GM21528 (cell line): ENCODE measurements around the gene LRRC4B.

Source experiments
- ATAC-seq: cut with Tn5 transposase; IDR thresholded peaks from one replicate; pipeline ENCODE4 v1.9.1; 2021; ENCODE audit warnings: mild to moderate bottlenecking, moderate library complexity; ENCODE audit not compliant: unreplicated experiment, low FRiP score

Gene LRRC4B

GRCh38 chr19:50492303-50493052 lies 75.8 kb downstream of the LRRC4B start:
- no peak for ATAC-seq

DNA sequence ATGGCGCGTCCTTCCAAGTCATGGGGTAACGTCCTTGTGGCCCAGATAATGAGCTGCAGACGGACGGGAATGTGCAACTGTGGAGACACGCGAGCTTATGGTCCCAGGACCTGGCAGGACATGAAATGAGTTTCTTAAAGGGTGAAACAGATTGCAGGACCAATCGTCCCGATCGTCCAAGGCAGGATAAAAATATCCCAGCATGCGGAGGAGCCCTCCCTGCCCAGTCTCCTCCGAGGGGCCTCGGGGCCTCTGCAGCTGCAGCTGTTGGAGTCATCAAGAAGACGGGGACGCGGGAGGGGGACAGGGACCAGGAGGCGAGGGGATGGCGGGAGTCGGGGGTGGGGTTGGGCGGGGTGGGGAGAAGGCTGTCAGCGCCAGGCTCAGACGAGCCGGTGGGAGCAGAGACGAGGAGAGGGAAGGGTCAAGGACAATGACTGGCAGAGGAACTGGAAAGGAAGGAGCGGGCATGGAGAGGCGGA lies 77.2 kb downstream of the LRRC4B start:
- no peak for ATAC-seq

GRCh38 chr19:50490411-50490811 lies 77.8 kb downstream of the LRRC4B start:
- no peak for ATAC-seq

- ATAC-seq, result no peak
Observed at GRCh38 chr19:50489461-50490011, 78.7 kb downstream of the LRRC4B start.

DNA sequence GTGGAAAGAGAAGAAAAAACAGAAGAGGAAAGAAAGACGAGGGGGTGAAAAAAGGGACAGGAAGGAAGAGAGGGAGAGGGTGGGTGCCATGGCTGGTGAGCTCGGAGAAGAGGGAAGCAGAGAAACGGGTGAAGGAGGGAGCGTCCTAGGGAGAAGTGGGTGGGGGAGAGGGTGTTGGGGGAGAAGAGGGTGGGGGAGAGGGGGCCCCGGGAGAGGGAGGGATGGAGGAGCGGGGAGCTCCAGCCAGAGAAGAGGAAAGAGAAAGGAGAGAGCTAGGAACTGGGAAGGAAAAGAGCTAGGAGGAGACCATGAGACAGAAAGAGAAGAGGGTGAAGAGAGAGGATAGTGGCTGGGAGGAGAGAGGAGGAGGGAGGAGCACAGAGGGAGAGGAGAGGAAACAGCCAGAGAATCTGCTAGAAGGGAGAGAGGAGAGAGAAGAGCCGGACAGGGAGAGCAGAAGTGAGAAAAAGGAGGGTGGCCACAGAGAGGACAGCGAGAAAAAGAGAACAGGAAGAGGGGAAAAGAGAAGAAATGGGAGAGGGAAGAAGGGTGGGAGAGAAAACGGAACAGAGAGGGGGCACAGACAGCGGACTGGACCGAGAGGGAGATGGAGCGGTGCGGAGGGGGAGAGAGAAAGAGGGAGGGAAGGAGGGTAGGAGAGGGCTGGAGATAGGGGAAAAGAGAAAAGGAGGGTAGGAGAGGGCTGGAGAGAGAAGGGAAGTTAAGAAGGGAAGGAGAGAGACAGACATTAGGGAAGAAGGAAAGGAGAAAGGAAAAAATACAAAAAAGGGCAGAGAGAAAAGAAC lies 79.6 kb downstream of the LRRC4B start:
- ATAC-seq, result no peak

- no peak for ATAC-seq
Observed at GRCh38 chr19:50486823-50487515, 81.3 kb downstream of the LRRC4B start.

DNA sequence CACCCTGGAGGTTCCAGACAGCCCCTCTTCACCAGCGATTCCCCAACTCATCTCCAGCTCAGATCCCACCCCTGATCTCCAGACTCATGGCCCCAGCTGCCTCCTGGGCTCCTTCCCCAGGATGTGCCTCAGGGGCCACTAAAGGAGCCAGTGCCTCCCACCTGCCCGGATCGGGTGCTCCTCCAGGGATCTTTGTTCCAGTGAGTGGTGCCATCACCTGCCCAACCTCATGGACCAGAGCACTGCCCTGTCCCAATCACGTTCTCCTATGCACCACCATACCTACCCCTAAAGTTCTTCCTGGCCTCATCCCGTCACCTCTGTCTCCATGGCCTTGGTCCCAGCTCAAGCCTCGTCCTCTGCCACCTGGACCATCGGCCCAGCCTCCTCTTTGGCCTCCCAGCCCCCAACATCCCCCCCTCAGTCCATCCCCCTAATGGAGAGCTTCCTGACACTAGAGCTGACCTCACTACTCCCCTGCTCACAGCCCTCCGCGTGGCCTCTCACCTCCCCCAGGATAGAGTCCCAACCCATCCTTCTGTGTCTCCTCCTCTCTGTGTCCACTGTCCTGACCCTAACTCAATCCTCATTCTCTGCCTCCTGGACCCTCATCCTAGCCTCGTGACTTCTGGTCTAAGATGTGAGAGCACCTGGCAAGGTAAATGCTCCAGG lies 82.8 kb downstream of the LRRC4B start:
- no peak for ATAC-seq

DNA sequence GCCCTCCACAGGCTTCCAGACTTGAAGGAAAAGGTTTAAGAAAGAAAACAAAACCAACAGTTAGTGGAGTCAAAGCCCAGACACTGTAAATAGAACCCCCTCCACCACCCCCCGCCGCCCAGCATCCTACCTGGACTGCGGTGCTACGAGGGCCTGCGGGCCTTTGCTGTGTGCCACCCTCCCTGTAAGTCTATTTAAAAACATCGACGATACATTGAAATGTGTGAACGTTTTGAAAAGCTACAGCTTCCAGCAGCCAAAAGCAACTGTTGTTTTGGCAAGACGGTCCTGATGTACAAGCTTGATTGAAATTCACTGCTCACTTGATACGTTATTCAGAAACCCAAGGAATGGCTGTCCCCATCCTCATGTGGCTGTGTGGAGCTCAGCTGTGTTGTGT lies 85.3 kb downstream of the LRRC4B start:
- ATAC-seq, result no peak

GRCh38 chr19:50482271-50482855 lies 85.9 kb downstream of the LRRC4B start:
- no peak for ATAC-seq

DNA sequence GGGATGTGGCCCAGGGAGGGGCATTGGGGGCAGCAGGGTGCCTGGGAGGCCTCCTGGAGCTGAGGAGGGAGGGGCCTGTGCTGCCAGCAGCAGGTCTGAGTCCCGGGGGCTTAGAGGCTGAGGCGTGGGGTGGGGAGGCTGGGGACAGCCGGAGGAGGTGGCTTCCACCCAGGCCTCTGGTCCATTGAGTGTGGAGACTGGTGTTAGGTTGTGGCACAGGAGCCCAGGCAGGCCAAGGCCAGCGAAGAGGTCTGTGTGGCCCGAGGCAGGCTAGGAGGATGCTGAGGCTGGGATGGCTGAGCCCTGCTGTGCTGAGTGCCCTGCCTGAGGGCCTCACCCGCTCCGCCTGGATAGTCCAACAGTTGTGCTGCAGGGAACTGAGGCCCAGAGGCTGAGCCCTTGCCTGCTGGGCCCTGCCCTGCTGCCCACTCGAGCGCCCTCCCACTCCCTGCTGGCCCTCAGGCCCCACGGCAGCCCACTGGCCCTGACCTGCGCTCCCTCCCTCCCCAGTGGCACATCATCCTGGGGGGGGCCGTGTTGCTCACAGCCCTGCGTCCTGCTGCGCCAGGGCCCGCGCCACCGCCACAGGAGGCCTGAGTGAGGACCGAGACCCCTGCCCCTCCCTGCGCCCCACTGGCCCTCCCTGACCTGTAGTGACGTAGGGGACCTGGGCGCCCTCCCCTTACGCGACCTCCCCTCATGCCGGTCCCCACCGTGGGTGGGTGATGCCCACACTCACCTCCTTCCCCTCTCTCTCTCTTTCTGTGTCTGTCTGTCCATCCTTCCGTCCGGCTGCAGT lies 86.7 kb downstream of the LRRC4B start:
- no peak for ATAC-seq

GRCh38 chr19:50480281-50481111 lies 87.7 kb downstream of the LRRC4B start:
- ATAC-seq, result no peak

DNA sequence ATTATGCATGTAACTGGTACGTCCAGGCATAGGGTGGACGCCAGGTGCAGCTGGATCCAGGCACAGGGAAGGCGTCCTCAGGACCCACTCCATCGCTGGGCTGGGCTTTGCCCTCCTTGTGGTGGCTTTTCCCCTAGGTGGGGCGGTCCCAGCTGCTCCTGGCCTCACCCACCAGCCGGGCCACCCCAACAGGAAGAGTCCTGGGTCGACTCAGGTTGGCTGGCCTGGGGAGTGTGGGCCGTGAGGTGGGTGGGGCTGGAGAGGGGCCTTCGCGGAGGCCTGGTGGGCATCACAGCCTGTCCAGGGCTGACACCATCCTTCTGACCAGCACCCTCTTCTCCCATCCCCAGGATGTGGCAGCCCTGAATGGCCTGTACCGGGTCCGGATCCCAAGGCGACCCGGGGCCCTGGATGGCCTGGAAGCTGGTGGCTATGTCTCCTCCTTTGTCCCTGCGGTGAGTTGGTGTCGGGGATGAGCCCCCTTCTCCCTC lies 88.4 kb downstream of the LRRC4B start:
- no peak for ATAC-seq

- ATAC-seq, result no peak
Observed at GRCh38 chr19:50478901-50479715, 89.1 kb downstream of the LRRC4B start.

DNA sequence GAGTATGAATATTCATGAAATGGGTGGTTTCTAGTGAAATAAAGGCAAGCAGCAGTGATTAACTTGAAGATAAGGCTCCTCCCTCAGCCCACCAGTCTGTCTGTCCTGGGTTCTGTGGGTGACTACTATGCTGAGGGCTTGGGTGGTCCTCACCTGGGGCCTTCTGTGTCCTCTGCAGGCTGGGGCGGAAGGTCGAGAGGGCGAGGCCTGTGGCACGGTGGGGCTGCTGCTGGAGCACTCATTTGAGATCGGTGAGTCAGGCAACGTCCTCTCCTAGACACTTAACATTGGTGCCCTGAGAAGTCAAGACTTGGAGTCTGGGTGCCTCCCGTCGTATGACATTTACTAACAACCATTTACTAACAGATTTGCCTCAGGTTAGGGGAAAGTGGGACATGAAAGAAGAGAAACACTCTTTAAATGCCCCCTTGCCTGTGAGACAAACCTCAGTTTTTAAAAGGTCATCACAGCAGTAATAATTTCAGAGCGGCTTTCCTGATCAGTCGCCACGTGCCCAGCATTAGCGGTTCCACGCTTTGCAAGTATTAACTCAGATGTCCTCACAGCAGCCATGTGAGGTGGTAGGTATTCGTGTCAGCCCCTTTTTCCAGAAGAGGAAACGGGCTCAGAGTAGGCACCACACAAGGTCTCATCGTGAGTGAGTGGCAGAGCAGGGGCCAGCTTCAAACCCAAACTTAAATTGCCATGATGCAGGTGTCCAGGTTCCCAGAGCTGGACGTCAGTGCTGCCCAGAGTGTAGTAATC lies 90.3 kb downstream of the LRRC4B start:
- no peak for ATAC-seq

DNA sequence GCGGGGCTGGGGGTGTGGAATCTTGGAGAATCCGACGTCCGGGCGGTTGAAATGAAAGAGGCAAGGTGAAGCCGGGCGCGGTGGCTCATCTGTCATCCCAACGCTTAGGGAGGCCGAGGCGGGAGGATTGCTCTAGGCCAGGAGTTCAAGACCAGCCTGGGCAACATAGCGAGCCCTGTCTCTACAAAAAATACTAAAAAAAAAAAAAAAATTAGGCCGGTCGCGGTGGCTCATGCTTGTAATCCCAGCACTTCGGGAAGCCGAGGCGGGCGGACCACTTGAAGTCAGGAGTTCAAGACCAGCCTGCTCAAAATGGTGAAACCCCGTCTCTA lies 91.4 kb downstream of the LRRC4B start:
- no peak for ATAC-seq

GRCh38 chr19:50476224-50476906 lies 91.9 kb downstream of the LRRC4B start, which contains the start of the genes EMC10 and GARIN5A:
TSS of gene EMC10 (plus strand) at chr19:50476507. CDS start at chr19:50476545, 38 bp downstream.
TSS of gene GARIN5A (minus strand) at chr19:50476848. CDS start at chr19:50476388, 460 bp downstream.
- ATAC-seq, result peak; percentile 67
